ENCODE results near the gene TYRP1.

Gene TYRP1

DNA sequence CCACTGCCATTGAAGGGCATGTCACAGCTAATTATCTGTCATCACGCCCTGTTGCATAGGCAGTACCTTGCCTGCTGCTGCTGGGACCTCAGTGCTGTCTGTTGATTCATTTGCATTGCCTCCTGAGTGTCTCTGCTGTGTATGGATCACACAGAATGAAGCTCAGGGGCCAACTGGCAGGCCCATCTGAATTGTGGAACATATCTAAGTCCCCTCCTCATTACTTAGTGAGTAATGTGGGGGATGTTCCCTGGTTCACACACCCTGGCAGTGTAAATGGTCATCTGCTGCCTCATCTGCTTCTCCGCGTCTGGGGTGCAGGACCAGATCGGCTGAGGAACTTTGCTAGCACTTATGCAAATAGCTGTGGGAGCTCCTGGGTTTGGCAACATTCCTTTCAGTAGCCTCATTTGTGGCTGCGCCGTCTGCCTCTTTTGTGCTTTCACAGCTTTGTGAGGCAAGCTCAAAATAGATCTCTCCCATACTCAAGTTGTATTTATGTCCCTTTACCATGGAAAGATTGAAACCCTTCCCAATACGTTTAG lies 25.4 kb downstream of the TYRP1 start:
- TF ChIP-seq, protein P1, sequence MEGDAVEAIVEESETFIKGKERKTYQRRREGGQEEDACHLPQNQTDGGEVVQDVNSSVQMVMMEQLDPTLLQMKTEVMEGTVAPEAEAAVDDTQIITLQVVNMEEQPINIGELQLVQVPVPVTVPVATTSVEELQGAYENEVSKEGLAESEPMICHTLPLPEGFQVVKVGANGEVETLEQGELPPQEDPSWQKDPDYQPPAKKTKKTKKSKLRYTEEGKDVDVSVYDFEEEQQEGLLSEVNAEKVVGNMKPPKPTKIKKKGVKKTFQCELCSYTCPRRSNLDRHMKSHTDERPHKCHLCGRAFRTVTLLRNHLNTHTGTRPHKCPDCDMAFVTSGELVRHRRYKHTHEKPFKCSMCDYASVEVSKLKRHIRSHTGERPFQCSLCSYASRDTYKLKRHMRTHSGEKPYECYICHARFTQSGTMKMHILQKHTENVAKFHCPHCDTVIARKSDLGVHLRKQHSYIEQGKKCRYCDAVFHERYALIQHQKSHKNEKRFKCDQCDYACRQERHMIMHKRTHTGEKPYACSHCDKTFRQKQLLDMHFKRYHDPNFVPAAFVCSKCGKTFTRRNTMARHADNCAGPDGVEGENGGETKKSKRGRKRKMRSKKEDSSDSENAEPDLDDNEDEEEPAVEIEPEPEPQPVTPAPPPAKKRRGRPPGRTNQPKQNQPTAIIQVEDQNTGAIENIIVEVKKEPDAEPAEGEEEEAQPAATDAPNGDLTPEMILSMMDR (IDR thresholded peaks at IDR 0.05; ENCODE audit: low read depth, low read length) = no peak
- no peak for DNase-seq (ENCODE audit: extremely low read depth, low read depth)

DNA sequence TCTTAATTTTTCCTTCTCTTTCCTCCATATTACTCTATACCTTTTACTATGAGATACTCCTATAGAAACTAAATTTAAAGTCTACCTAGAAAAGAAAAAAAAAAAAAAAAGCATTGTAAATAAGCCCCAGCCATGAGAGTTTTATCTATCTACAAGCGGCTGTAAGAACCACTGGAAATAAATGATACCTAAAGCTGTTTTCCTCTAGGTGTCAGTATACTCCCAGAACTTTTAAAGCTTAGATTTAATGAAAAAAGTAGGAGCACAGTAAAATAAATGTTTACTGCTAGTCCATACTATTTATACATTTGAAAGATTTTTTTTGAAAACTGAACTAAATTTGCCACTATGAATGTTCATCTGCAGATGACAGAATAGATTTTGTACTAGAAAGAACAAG lies 26.2 kb downstream of the TYRP1 start:
- DNase-seq (ENCODE audit: extremely low read depth, low read depth) = no peak
- TF ChIP-seq, protein P1 (IDR thresholded peaks at IDR 0.05; ENCODE audit: low read depth, low read length) = peak; percentile 55

DNA sequence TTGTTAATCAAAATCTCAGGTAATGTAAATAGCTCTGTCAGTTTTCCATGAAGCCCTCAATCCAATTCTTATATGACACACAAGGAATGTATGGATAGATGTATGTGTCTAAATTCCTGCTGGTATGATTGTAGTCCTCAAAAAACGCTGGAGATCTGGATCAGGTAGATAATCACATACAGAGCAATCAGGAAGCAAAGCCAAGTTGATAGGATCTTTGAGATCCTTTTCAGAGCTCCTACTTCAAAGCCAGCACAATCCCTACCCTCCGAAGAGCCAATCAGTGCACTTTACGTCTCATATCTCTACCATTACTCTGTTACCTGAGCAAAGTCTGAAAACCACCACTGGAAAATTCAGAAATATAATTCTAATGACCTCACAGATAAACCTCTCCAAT lies 27.4 kb downstream of the TYRP1 start:
- DNase-seq (ENCODE audit: extremely low read depth, low read depth) = no peak
- TF ChIP-seq, protein P1 (IDR thresholded peaks at IDR 0.05; ENCODE audit: low read depth, low read length) = no peak

DNA sequence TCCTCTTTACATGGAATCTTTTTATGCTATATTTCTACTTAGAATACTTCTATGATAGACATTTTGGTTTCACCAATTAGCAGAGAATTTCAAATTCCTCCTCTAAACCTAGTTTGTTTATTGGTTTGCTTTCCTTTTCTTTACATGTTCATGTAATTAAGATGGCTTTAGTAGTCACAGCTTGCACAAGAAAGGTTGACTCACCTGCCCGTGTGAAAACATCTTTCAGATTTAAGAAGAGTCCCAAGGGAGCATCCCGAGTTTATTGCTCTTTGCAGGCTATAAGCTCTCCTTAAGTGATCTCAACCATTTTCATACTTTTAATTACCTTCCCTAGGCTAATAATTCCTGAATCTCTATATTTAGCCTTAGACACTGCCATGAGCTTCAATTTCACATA lies 28.9 kb downstream of the TYRP1 start:
- TF ChIP-seq, protein P1 (IDR thresholded peaks at IDR 0.05; ENCODE audit: low read depth, low read length) = no peak
- DNase-seq (ENCODE audit: extremely low read depth, low read depth) = no peak

DNA sequence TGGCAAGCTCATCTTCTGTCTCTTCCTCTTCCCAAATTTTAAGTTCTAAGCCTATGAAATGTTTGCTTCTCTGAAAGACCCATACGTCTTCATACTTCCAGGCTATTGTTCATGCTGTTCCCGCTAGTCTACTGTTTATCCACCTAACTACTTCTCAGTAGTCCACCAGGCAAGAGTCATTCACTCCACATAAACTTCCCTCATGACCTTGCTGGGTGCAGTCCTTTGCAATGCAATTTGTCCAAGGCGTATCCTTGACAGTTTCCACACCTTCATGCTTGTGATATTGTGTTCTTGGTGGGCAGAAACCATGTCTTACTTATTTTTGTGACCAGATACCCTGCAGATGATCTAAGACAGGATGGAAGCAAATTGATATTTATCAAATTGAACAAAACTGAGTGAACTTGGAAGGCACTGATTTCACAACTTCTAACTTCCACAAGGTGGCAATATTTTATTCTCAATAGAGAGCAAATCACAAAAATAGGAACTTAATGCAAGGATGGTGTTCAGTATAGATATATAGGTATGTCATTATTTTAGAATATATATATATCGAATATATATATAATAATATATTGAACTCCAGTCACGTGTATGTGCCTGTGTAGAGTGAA lies 30.3 kb downstream of the TYRP1 start:
- TF ChIP-seq, protein P1 (IDR thresholded peaks at IDR 0.05; ENCODE audit: low read depth, low read length) = peak; percentile 47
- DNase-seq (ENCODE audit: extremely low read depth, low read depth) = no peak

DNA sequence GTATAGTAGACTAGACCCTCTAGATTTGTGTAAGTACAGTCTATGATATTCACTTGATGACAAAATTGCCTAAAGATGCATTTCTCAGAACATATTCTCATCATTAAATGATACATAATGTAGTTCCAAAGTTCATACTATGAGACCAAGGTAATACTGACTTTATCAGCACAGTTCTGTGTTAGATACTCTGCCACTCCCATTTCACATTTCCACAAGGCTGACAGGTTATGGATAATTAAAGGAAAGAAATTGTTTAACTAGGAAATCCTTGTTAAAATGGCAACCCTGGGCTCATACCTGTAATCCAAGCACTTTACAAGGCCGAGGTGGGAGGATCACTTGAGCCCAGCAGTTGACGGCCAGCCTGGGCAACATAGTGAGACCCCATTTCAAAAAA lies 33.6 kb downstream of the TYRP1 start:
- DNase-seq (ENCODE audit: extremely low read depth, low read depth) = no peak
- TF ChIP-seq, protein P1 (IDR thresholded peaks at IDR 0.05; ENCODE audit: low read depth, low read length) = no peak

DNA sequence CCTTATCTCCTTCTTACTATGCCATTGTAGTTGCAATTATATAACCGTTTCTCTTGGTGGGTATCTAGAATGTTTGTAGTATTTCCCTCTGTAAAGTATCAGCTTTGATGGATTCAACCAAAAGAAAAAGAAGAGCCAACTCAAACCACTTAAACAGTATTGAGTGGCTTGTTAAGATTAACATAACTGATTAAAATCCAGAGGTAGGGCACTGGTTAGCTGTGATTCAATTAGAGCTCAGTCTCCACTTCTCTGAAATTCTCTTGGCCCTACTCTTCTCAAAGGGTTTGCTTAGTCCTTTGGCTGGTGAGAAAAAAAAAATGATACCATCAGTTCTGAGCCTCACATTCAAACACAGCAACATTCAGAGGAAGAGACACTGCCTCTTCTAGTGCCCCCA lies 37.0 kb downstream of the TYRP1 start:
- DNase-seq (ENCODE audit: extremely low read depth, low read depth) = no peak

More for the DNA sequence above, 37.0 kb downstream of the TYRP1 start:
- TF ChIP-seq, protein P1 (IDR thresholded peaks at IDR 0.05; ENCODE audit: low read depth, low read length) = no peak

All from AG09319 (cell line).